GM13976 (cell line): ENCODE data around the gene DIABLO.

ENCODE experiments used
- DNase-seq: peaks from one replicate; pipeline ENCODE4 v3.0.0; 2012; ENCODE audit warnings: low spot score
- CTCF ChIP-seq: IDR thresholded peaks from 2 replicates; pipeline ENCODE4 v1.5.1; 2012; ENCODE audit warnings: borderline replicate concordance, mild to moderate bottlenecking; ENCODE audit not compliant: insufficient read depth; ENCODE audit errors: extremely low read depth, missing control alignments, control extremely low read depth
- in situ Hi-C: fragments of 300-500 bp; cut with MboI; formaldehyde crosslinking; loops from one replicate; pipeline ENCODE4 v1.12.0; 2022; ENCODE audit warnings: low sequenced_read_pairs, mixed read lengths, inconsistent platforms; ENCODE audit not compliant: unreplicated experiment

Gene DIABLO

GRCh38 chr12:122250536-122250935 lies 24.7 kb upstream of the DIABLO start:
- no peak for TF ChIP-seq CTCF
- in situ Hi-C loops: no loop called here
- no peak for DNase-seq

- no peak for TF ChIP-seq CTCF
- in situ Hi-C loops: no loop called here
- DNase-seq: no peak
These were observed 24.2 kb upstream of the DIABLO start for GRCh38 chr12:122250047-122250446.

GRCh38 chr12:122245553-122245952 lies 19.7 kb upstream of the DIABLO start:
- in situ Hi-C loops: no loop called here
- no peak for TF ChIP-seq CTCF
- no peak for DNase-seq

- in situ Hi-C loops: no loop called here
- DNase-seq: peak; percentile 60
- no peak for TF ChIP-seq CTCF
These were observed 18.9 kb upstream of the DIABLO start for GRCh38 chr12:122244565-122245371.

GRCh38 chr12:122243965-122244364 lies 18.1 kb upstream of the DIABLO start:
- in situ Hi-C loops: no loop called here
- no peak for TF ChIP-seq CTCF
- no peak for DNase-seq

- in situ Hi-C loops: no loop called here
- TF ChIP-seq CTCF: no peak
- no peak for DNase-seq
These were observed 13.0 kb upstream of the DIABLO start for GRCh38 chr12:122238861-122239260.
